Forelimb muscle (tissue), 1 donor: ENCODE data around the gene DNM3. TPM values are rescaled to one million over a fixed set of nuclear protein-coding genes. Genes with fewer than 3 reads are reported as not detected.

Source experiments
- DNase-seq: peaks from one replicate; pipeline ENCODE4 v3.0.0-alpha.2; 2013; ENCODE audit warnings: low read depth
- polyA plus RNA-seq: library from polyadenylated mRNA; unstranded; fragments of 120-200 nt; gene quantifications from one replicate; pipeline ENCODE4 v1.2.1, GENCODE V29; 2013; ENCODE audit not compliant: insufficient read length

Gene DNM3
- polyA plus RNA-seq, 1 donor, result 3.0 TPM

GRCh38 chr1:172238158-172238557 lies 396.9 kb downstream of the DNM3 start:
- no peak for DNase-seq

- no peak for DNase-seq
Measured at GRCh38 chr1:172238965-172239364, 397.7 kb downstream of the DNM3 start.

GRCh38 chr1:172239901-172240300 lies 398.6 kb downstream of the DNM3 start:
- DNase-seq, result no peak

- no peak for DNase-seq
Measured at GRCh38 chr1:172241540-172241939, 400.2 kb downstream of the DNM3 start.

GRCh38 chr1:172244865-172245264 lies 403.6 kb downstream of the DNM3 start:
- DNase-seq, result no peak

GRCh38 chr1:172245788-172246187 lies 404.5 kb downstream of the DNM3 start:
- no peak for DNase-seq

GRCh38 chr1:172246521-172247390 lies 405.5 kb downstream of the DNM3 start:
- DNase-seq, result no peak

GRCh38 chr1:172251486-172251885 lies 410.2 kb downstream of the DNM3 start:
- DNase-seq, result no peak

GRCh38 chr1:172252321-172252720 lies 411.0 kb downstream of the DNM3 start:
- DNase-seq, result no peak

- DNase-seq, result no peak
Measured at GRCh38 chr1:172252958-172253357, 411.7 kb downstream of the DNM3 start.

GRCh38 chr1:172254521-172255222 lies 413.4 kb downstream of the DNM3 start:
- no peak for DNase-seq

- no peak for DNase-seq
Measured at GRCh38 chr1:172255223-172255560, 413.9 kb downstream of the DNM3 start.

GRCh38 chr1:172265905-172266304 lies 424.6 kb downstream of the DNM3 start:
- DNase-seq, result no peak

GRCh38 chr1:172266528-172267174 lies 425.4 kb downstream of the DNM3 start:
- no peak for DNase-seq

- DNase-seq, result no peak
Measured at GRCh38 chr1:172268237-172268636, 426.9 kb downstream of the DNM3 start.

- no peak for DNase-seq
Measured at GRCh38 chr1:172269084-172269483, 427.8 kb downstream of the DNM3 start.

- no peak for DNase-seq
Measured at GRCh38 chr1:172269644-172270043, 428.3 kb downstream of the DNM3 start.

GRCh38 chr1:172270605-172271004 lies 429.3 kb downstream of the DNM3 start:
- DNase-seq, result no peak

GRCh38 chr1:172272087-172272486 lies 430.8 kb downstream of the DNM3 start:
- DNase-seq, result no peak

- DNase-seq, result no peak
Measured at GRCh38 chr1:172273647-172274396, 432.5 kb downstream of the DNM3 start.

GRCh38 chr1:172275478-172275877 lies 434.2 kb downstream of the DNM3 start:
- DNase-seq, result no peak
